Esophagus muscularis mucosa (tissue), 4 donors: ENCODE measurements around the gene NIBAN1. TPM values are rescaled to one million over a fixed set of nuclear protein-coding genes. Genes with fewer than 3 reads are reported as not detected.

Experiments
- DNase-seq: peaks from one replicate; pipeline ENCODE4 v3.0.0-alpha.2; 2017; ENCODE audit errors: extremely low spot score
- H3K27ac ChIP-seq, 4 donors: fragments of 200-600 bp; sonication (generic); replicated peaks in 1 of 4; 1 replicate in 3 of 4; 2 replicates in 1 of 4; pipeline ENCODE4 v1.5.1; 2016 to 2019; ENCODE audit warnings: mild to moderate bottlenecking in 1 of 4
- H3K27me3 ChIP-seq, 4 donors: fragments of 200-600 bp; sonication (generic); one replicate each; pipeline versions ENCODE4 v1.5.1 to v1.6.0; 2016 to 2019
- H3K36me3 ChIP-seq, 4 donors: fragments of 200-600 bp; sonication (generic); one replicate each; pipeline ENCODE4 v1.5.1; 2016 to 2019
- H3K4me1 ChIP-seq, 4 donors: fragments of 200-600 bp; sonication (generic); one replicate each; pipeline ENCODE4 v1.5.1; 2016 to 2019
- H3K4me3 ChIP-seq, 4 donors: fragments of 200-600 bp; sonication (generic); 1 replicate in 2 of 4; 2 replicates in 2 of 4; pipeline ENCODE4 v1.5.1; 2016 to 2019; ENCODE audit warnings: mild to moderate bottlenecking in 4 of 4, moderate library complexity in 1 of 4
- H3K9me3 ChIP-seq, 4 donors: fragments of 200-600 bp; sonication (generic); 1 replicate in 3 of 4; 2 replicates in 1 of 4; pipeline ENCODE4 v1.5.1; 2016 to 2019
- CTCF ChIP-seq, 3 experiments: fragments of 200-600 bp in 2 of 3; fragments of 450-650 bp in 1 of 3; sonication (generic) in 2 of 3; IDR thresholded peaks; one replicate each; pipeline ENCODE4 v1.5.1; 2017 to 2019; ENCODE audit warnings: antibody characterized with exemption in 3 of 3, mild to moderate bottlenecking in 2 of 3, moderate library complexity in 1 of 3
- EP300 ChIP-seq: sonication (generic); formaldehyde crosslinking; IDR thresholded peaks from one replicate; pipeline ENCODE4 v1.6.1; 2017; ENCODE audit warnings: antibody characterized with exemption
- POLR2A ChIP-seq: fragments of 450-650 bp; IDR thresholded peaks from one replicate; pipeline ENCODE4 v1.6.1; 2017; ENCODE audit warnings: antibody characterized with exemption, moderate library complexity, mild to moderate bottlenecking, low read depth
- POLR2AphosphoS5 ChIP-seq, 2 donors: sonication (generic); formaldehyde crosslinking; IDR thresholded peaks; one replicate each; pipeline ENCODE4 v1.6.1; 2017; ENCODE audit warnings: antibody characterized with exemption in 2 of 2
- WGBS: methylation state at CpG from one replicate; pipeline ENCODE4 v1.1.5; 2018; 5-methylcytosine and 5-hydroxymethylcytosine counted together
- intact Hi-C: fragments of 100-400 bp; cut with DNase I; formaldehyde crosslinking; loops from one replicate; pipeline ENCODE4 v1.15.1; 2023
- total RNA-seq, 4 donors: library from RNA; depleted of rRNA; stranded (reverse); fragments of >200 nt; gene quantifications; one replicate each; pipeline versions ENCODE4 v1.1.0 to v1.2.1, GENCODE V29; 2016

NIBAN1 gene
- total RNA-seq, 4 donors from 2014 or later = 493 to 813 (median 584) TPM

- peaks cover 24 to 76% (median 72%) of the 10 kb centered on the region in 4 donors for H3K4me1 ChIP-seq
- no peaks in the 10 kb centered on the region for H3K36me3 ChIP-seq
- no peak overlapping the region for H3K4me3 ChIP-seq
- H3K27me3 ChIP-seq = no peaks in the 10 kb centered on the region
- H3K27ac ChIP-seq = peak overlapping the region in 1 of 4 donors; percentile 29
- no peaks in the 10 kb centered on the region for H3K9me3 ChIP-seq
- WGBS = 94% methylated on average over 2 of the region's 2 CpGs
- peak; percentile 72 for DNase-seq
- TF ChIP-seq POLR2AphosphoS5 (IDR thresholded peaks at IDR 0.05) (peak in 1 of 2 donors; percentile 9), CTCF (IDR thresholded peaks at IDR 0.05) (no peak)
- intact Hi-C loops = no loop called here
Measured at GRCh38 chr1:184950906-184951305, 23.4 kb downstream of the NIBAN1 start.

GRCh38 chr1:184950227-184950626, 24.1 kb downstream of the NIBAN1 start:
- H3K4me3 ChIP-seq = no peak overlapping the region
- no peaks in the 10 kb centered on the region for H3K9me3 ChIP-seq
- intact Hi-C loops = no loop called here
- DNase-seq = peak; percentile 2
- no peaks in the 10 kb centered on the region for H3K27me3 ChIP-seq
- WGBS = 76% methylated on average over 3 of the region's 3 CpGs
- H3K27ac ChIP-seq = no peak overlapping the region
- H3K4me1 ChIP-seq = peaks cover 31 to 80% (median 75%) of the 10 kb centered on the region in 4 donors
- H3K36me3 ChIP-seq = no peaks in the 10 kb centered on the region
- TF ChIP-seq POLR2AphosphoS5 (IDR thresholded peaks at IDR 0.05) (no peak), EP300 (no peak), POLR2A (no peak), CTCF (IDR thresholded peaks at IDR 0.05) (no peak)

- Histone ChIP-seq H3K27me3 (no peaks in the 10 kb centered on the region), H3K27ac (peak overlapping the region in 3 of 4 donors; percentile 8 to 66 (median 35)), H3K4me3 (no peak overlapping the region), H3K36me3 (no peaks in the 10 kb centered on the region), H3K4me1 (peaks cover 34 to 78% (median 72%) of the 10 kb centered on the region in 4 donors), H3K9me3 (no peaks in the 10 kb centered on the region)
- WGBS = 31% methylated on average over 1 of the region's 1 CpG
- intact Hi-C loops = loop anchor here (5.0 kb wide), 1 partner anchor 35 kb away; no protein-coding TSS in a partner anchor
- DNase-seq = peak; percentile 26
- TF ChIP-seq EP300 (no peak), CTCF (IDR thresholded peaks at IDR 0.05) (no peak), POLR2AphosphoS5 (IDR thresholded peaks at IDR 0.05) (no peak), POLR2A (no peak)
Measured at GRCh38 chr1:184947497-184948256, 26.6 kb downstream of the NIBAN1 start.

GRCh38 chr1:184945678-184946412, 28.5 kb downstream of the NIBAN1 start:
- Histone ChIP-seq H3K4me3 (no peak overlapping the region), H3K27ac (peak overlapping the region in 3 of 4 donors; percentile 39 to 66 (median 45)), H3K27me3 (no peaks in the 10 kb centered on the region), H3K36me3 (no peaks in the 10 kb centered on the region), H3K4me1 (peaks cover 34 to 60% (median 58%) of the 10 kb centered on the region in 4 donors), H3K9me3 (no peaks in the 10 kb centered on the region)
- 84% methylated on average over 5 of the region's 5 CpGs for WGBS
- DNase-seq = peak; percentile 7
- TF ChIP-seq EP300 = no peak
- TF ChIP-seq POLR2A = no peak
- peak in 1 of 2 donors; percentile 37 for TF ChIP-seq POLR2AphosphoS5 (IDR thresholded peaks at IDR 0.05)
- no peak for TF ChIP-seq CTCF (IDR thresholded peaks at IDR 0.05)
- intact Hi-C loops = loop anchor here (5.0 kb wide), 1 partner anchor 34 kb away; no protein-coding TSS in a partner anchor
